H1 (cell line): Measurements from ENCODE around the gene ELP5. TPM values are rescaled to one million over a fixed set of nuclear protein-coding genes. Genes with fewer than 3 reads are reported as not detected.

Experiments used
- CTCF ChIA-PET: fragments of 300-600 bp; sonication (Branson Sonifier 250); formaldehyde crosslinking; loops from one replicate; lab custom pipeline; 2021; ENCODE audit not compliant: partially characterized antibody; lab: Charles Lee
- POLR2A ChIA-PET: fragments of 300-600 bp; sonication (Branson Sonifier 250); formaldehyde crosslinking; loops from one replicate; lab custom pipeline; 2021; ENCODE audit warnings: inconsistent platforms; ENCODE audit not compliant: partially characterized antibody; lab: Charles Lee
- DNase-seq, 2 experiments: peaks; one replicate each; pipeline versions ENCODE4 v3.0.0 to v3.0.0-alpha.2; 2010 to 2022; ENCODE audit warnings: low spot score in 2 of 2, low read depth in 1 of 2, mixed read lengths in 1 of 2
- FAIRE-seq: peaks from 2 replicates; lab custom pipeline; 2011; peaks lifted over from hg19 to GRCh38; lab: Jason Lieb, UNC
- H2AFZ ChIP-seq: 2 replicates; pipeline ENCODE4 v1.8.1; 2012; ENCODE audit warnings: low read length, inconsistent platforms
- H2AK5ac ChIP-seq: 2 replicates; pipeline ENCODE4 v1.6.1; 2013; ENCODE audit warnings: low read depth, low read length
- H2BK120ac ChIP-seq: replicated peaks from 2 replicates; pipeline ENCODE3; 2013; ENCODE audit warnings: low read depth, low read length, inconsistent platforms
- H2BK12ac ChIP-seq: 2 replicates; pipeline ENCODE4 v1.6.1; 2013; ENCODE audit warnings: low read depth, low read length
- H2BK15ac ChIP-seq: 2 replicates; pipeline ENCODE4 v1.6.1; 2013; ENCODE audit warnings: low read length
- H2BK20ac ChIP-seq: 2 replicates; pipeline ENCODE4 v1.6.1; 2013; ENCODE audit warnings: low read length
- H2BK5ac ChIP-seq: 2 replicates; pipeline ENCODE4 v1.6.1; 2013; ENCODE audit warnings: low read depth, low read length
- H3K14ac ChIP-seq: 2 replicates; pipeline ENCODE4 v1.6.1; 2013; ENCODE audit warnings: inconsistent platforms; ENCODE audit not compliant: insufficient read length
- H3K18ac ChIP-seq: 2 replicates; pipeline ENCODE4 v1.6.1; 2013; ENCODE audit warnings: low read length; ENCODE audit errors: extremely low read depth
- H3K23ac ChIP-seq: 2 replicates; pipeline ENCODE4 v1.6.1; 2013; ENCODE audit warnings: inconsistent platforms; ENCODE audit not compliant: insufficient read length
- H3K23me2 ChIP-seq: 2 replicates; pipeline ENCODE4 v1.6.1; 2013; ENCODE audit warnings: low read depth, low read length
- H3K27ac ChIP-seq: 2 replicates; pipeline ENCODE4 v1.6.1; 2011; ENCODE audit warnings: low read depth, low read length, inconsistent platforms
- H3K27me3 ChIP-seq, 4 experiments: replicated peaks in 1 of 4; 1 replicate in 1 of 4; 2 replicates in 3 of 4; pipeline versions ENCODE4 v1.6.1 to v1.8.1; 2011 to 2013; ENCODE audit warnings: low read length in 3 of 4, mild to moderate bottlenecking in 3 of 4, inconsistent platforms in 2 of 4, mixed read lengths in 2 of 4, moderate library complexity in 1 of 4; ENCODE audit not compliant: control insufficient read depth in 3 of 4, insufficient read depth in 3 of 4; ENCODE audit errors: extremely low read depth in 1 of 4
- H3K36me3 ChIP-seq, 4 experiments: 2 replicates each; pipeline versions ENCODE4 v1.6.1 to v1.8.1; 2011 to 2013; ENCODE audit warnings: mild to moderate bottlenecking in 4 of 4, low read length in 3 of 4, moderate library complexity in 2 of 4, control low read depth in 1 of 4, inconsistent platforms in 1 of 4; ENCODE audit not compliant: insufficient read depth in 4 of 4, control insufficient read depth in 2 of 4
- H3K4ac ChIP-seq: replicated peaks from 2 replicates; pipeline ENCODE3; 2013; ENCODE audit warnings: low read length, low read depth, mixed read lengths, inconsistent platforms; ENCODE audit not compliant: insufficient read length
- H3K4me1 ChIP-seq, 4 experiments: replicated peaks in 1 of 4; 1 replicate in 1 of 4; 2 replicates in 3 of 4; pipeline versions ENCODE4 v1.6.1 to v1.8.1; 2011 to 2013; ENCODE audit warnings: low read length in 3 of 4, inconsistent platforms in 2 of 4, mixed read lengths in 1 of 4; ENCODE audit not compliant: insufficient read depth in 4 of 4, control insufficient read depth in 3 of 4
- H3K4me2 ChIP-seq, 2 experiments: 2 replicates each; pipeline versions ENCODE4 v1.6.1 to v1.8.1; 2011 to 2013; ENCODE audit warnings: low read depth in 2 of 2, low read length in 2 of 2, control low read depth in 1 of 2, inconsistent platforms in 1 of 2, mild to moderate bottlenecking in 1 of 2; ENCODE audit not compliant: insufficient read depth in 1 of 2
- H3K4me3 ChIP-seq, 4 experiments: fragments of 200-600, 300-600 bp in 1 of 4; sonication (generic), shearing (Covaris generic), sonication (Bioruptor Twin) in 1 of 4; 2 replicates each; pipeline versions ENCODE4 v1.5.1 to v1.8.1; 2011 to 2016; ENCODE audit warnings: low read length in 4 of 4, low read depth in 3 of 4, control low read depth in 2 of 4, inconsistent platforms in 2 of 4, mild to moderate bottlenecking in 2 of 4, mixed read lengths in 1 of 4, moderate library complexity in 1 of 4; ENCODE audit not compliant: insufficient read depth in 2 of 4; ENCODE audit errors: extremely low read depth in 1 of 4
- H3K56ac ChIP-seq: replicated peaks from 2 replicates; pipeline ENCODE3; 2013; ENCODE audit warnings: low read depth, mild to moderate bottlenecking, mixed read lengths, low read length, inconsistent platforms; ENCODE audit not compliant: insufficient read length
- H3K79me1 ChIP-seq: 2 replicates; pipeline ENCODE4 v1.6.1; 2013; ENCODE audit warnings: low read depth, low read length, control low read depth
- H3K79me2 ChIP-seq, 2 experiments: 2 replicates each; pipeline versions ENCODE4 v1.6.1 to v1.8.1; 2012 to 2013; ENCODE audit warnings: low read length in 2 of 2, mild to moderate bottlenecking in 2 of 2, inconsistent platforms in 1 of 2; ENCODE audit not compliant: insufficient read depth in 2 of 2, control insufficient read depth in 1 of 2
- H3K9ac ChIP-seq, 4 experiments: replicated peaks in 1 of 4; 1 replicate in 1 of 4; 2 replicates in 3 of 4; pipeline versions ENCODE4 v1.6.1 to v1.8.1; 2011 to 2013; ENCODE audit warnings: low read depth in 3 of 4, low read length in 3 of 4, control low read depth in 2 of 4, mild to moderate bottlenecking in 2 of 4, moderate library complexity in 2 of 4, inconsistent platforms in 1 of 4; ENCODE audit errors: extremely low read depth in 1 of 4
- H3K9me3 ChIP-seq, 2 experiments: 2 replicates each; pipeline versions ENCODE4 v1.6.1 to v1.8.1; 2012 to 2013; ENCODE audit warnings: mild to moderate bottlenecking in 2 of 2, moderate library complexity in 2 of 2, control low read depth in 1 of 2, inconsistent platforms in 1 of 2, low read depth in 1 of 2, low read length in 1 of 2, mixed read lengths in 1 of 2; ENCODE audit not compliant: insufficient read depth in 2 of 2
- H4K20me1 ChIP-seq, 2 experiments: replicated peaks in 1 of 2; 2 replicates each; pipeline versions ENCODE3 to v1.8.1; 2011 to 2013; ENCODE audit warnings: inconsistent platforms in 2 of 2, low read length in 2 of 2, mild to moderate bottlenecking in 1 of 2; ENCODE audit not compliant: insufficient read depth in 2 of 2, control insufficient read depth in 1 of 2
- H4K5ac ChIP-seq: 2 replicates; pipeline ENCODE4 v1.6.1; 2013; ENCODE audit warnings: low read length, low read depth, mixed read lengths, inconsistent platforms; ENCODE audit not compliant: insufficient read length
- H4K8ac ChIP-seq: 2 replicates; pipeline ENCODE4 v1.8.0; 2013; ENCODE audit warnings: mild to moderate bottlenecking, moderate library complexity, low read length, inconsistent platforms; ENCODE audit not compliant: insufficient read depth; ENCODE audit errors: extremely low read depth
- H4K91ac ChIP-seq: replicated peaks from 2 replicates; pipeline ENCODE3; 2013; ENCODE audit warnings: low read length, mixed read lengths, inconsistent platforms; ENCODE audit not compliant: insufficient read length
- ATF2 ChIP-seq: IDR thresholded peaks from 2 replicates; pipeline ENCODE4 v1.6.1; 2012; ENCODE audit warnings: low read length, inconsistent platforms
- ATF3 ChIP-seq: IDR thresholded peaks from 2 replicates; pipeline ENCODE4 v1.6.1; 2011; ENCODE audit warnings: low read depth, mild to moderate bottlenecking, low read length; ENCODE audit not compliant: insufficient read depth
- CREB1 ChIP-seq: IDR thresholded peaks from 2 replicates; pipeline ENCODE4 v1.6.1; 2012; ENCODE audit warnings: inconsistent platforms
- CTBP2 ChIP-seq: IDR thresholded peaks from 2 replicates; pipeline ENCODE4 v1.7.0; 2011; ENCODE audit warnings: borderline replicate concordance, mild to moderate bottlenecking, moderate library complexity, mixed read lengths, low read length; ENCODE audit not compliant: insufficient read depth, insufficient read length
- FOSL1 ChIP-seq: IDR thresholded peaks from 2 replicates; pipeline ENCODE4 v1.6.1; 2011; ENCODE audit warnings: mild to moderate bottlenecking, low read depth, low read length, moderate library complexity; ENCODE audit not compliant: insufficient read depth
- NANOG ChIP-seq: IDR thresholded peaks from 2 replicates; pipeline ENCODE4 v1.6.1; 2011; ENCODE audit warnings: low read length, low read depth, mild to moderate bottlenecking, inconsistent platforms; ENCODE audit not compliant: insufficient read depth, poor library complexity, severe bottlenecking
- SP2 ChIP-seq: IDR thresholded peaks from 2 replicates; pipeline ENCODE4 v1.6.1; 2012; ENCODE audit warnings: mild to moderate bottlenecking, low read length, inconsistent platforms
- TCF12 ChIP-seq: IDR thresholded peaks from 2 replicates; pipeline ENCODE4 v1.6.1; 2011; ENCODE audit warnings: low read depth, mild to moderate bottlenecking, low read length
- WGBS, 2 experiments: shearing (Covaris generic) in 1 of 2; methylation state at CpG; one replicate each; pipeline versions ENCODE4 v1.1.6 to v1.1.7; 2013 to 2015; ENCODE audit warnings: low lambda C conversion rate in 2 of 2, mixed read lengths in 2 of 2, inconsistent platforms in 1 of 2, low coverage in 1 of 2, missing lambda C conversion rate in 1 of 2; ENCODE audit not compliant: insufficient replicate concordance in 2 of 2, insufficient coverage in 1 of 2, insufficient read length in 1 of 2; ENCODE audit errors: extremely low coverage in 1 of 2, missing lambda C conversion rate in 1 of 2; 5-methylcytosine and 5-hydroxymethylcytosine counted together
- polyA plus RNA-seq, 7 experiments: library from polyadenylated mRNA; depleted of rRNA in 3 of 7; stranded (reverse) in 5 of 7; unstranded in 2 of 7; fragments of >200 nt in 5 of 7; fragments of 200-250 nt in 2 of 7; gene quantifications; 1 replicate in 5 of 7; 2 replicates in 1 of 7; 4 replicates in 1 of 7; pipeline versions ENCODE4 v1.2.1 to v1.2.3, GENCODE V29; 2011 to 2013; ENCODE audit warnings: missing spikeins in 2 of 7, mixed read lengths in 2 of 7
- total RNA-seq: library from RNA; stranded (reverse); fragmentation: NEBNext Ultra II Directional; extraction: Animal tissue kit (Norgen Biotek cat#: 25700); gene quantifications from 2 replicates; pipeline ENCODE4 v1.2.1, GENCODE V29; 2021

ELP5 gene
- total and polyA plus RNA-seq, 2 of the 8 experiments (the other 6 are each of a cell fraction or from before 2014, with no cell fraction given) = 75.4 to 107 TPM

- Histone ChIP-seq H2BK15ac (no peak overlapping the region), H2BK5ac (0 out of 2 replicates have a peak overlapping the region, but pooled peaks have one; percentile 1), H3K9ac (peak overlapping the region in 1 of 4 experiments; percentile 39; a peak in 3 of 7 replicates), H4K5ac (peak overlapping the region; percentile 75), H3K56ac (no peak overlapping the region), H3K23ac (no peak overlapping the region), H3K27me3 (no peaks in the 10 kb centered on the region), H3K4ac (no peak overlapping the region), H3K23me2 (peaks cover 23% of the 10 kb centered on the region; the same call in 1 of the 2 replicates), H3K36me3 (peaks cover 3 to 7% (median 5%) of the 10 kb centered on the region in 4 experiments; a peak in 4 of 8 replicates), H3K27ac (no peak overlapping the region), H2BK120ac (no peak overlapping the region), H3K4me3 (peak overlapping the region; percentile 40 to 75 (median 51)), H3K9me3 (no peaks in the 10 kb centered on the region), H3K79me2 (peaks cover 0 to 21% of the 10 kb centered on the region in 2 experiments; a peak in 2 of 4 replicates), H2AK5ac (no peak overlapping the region), H3K14ac (no peak overlapping the region), H4K20me1 (peaks cover 7 to 9% of the 10 kb centered on the region in 2 experiments), H3K4me2 (peak overlapping the region; percentile 69 to 79), H2AFZ (no peak overlapping the region), H3K4me1 (peaks cover 6 to 41% (median 22%) of the 10 kb centered on the region in 4 experiments), H4K8ac (no peak overlapping the region), H2BK20ac (no peak overlapping the region), H3K79me1 (no peaks in the 10 kb centered on the region; the same call in 1 of the 2 replicates), H3K18ac (no peak overlapping the region; the same call in none of the 2 replicates), H4K91ac (peak overlapping the region; percentile 71), H2BK12ac (no peak overlapping the region)
- WGBS, 2 experiments = 7% methylated on average over 11 of the region's 32 CpGs; no CpG with 5 or more reads in 1 of the 2 experiments
- ChIA-PET CTCF (no interaction called here), POLR2A (interaction anchor here (1.0 to 10.7 kb wide), 11 partner anchors 10 to 290 kb away, joined by 3 to 386 read pairs (median 7); partner anchors contain the start of genes CLDN7, CTDNEP1, DVL2 and ELP5)
- FAIRE-seq (no peak), DNase-seq (peak in 1 of 2 experiments; percentile 68)
- TF ChIP-seq TCF12 (no peak), ATF2 (no peak), CREB1 (no peak), FOSL1 (no peak), CTBP2 (no peak), SP2 (no peak), ATF3 (no peak), NANOG (no peak)
These were observed 34.7 kb upstream of the ELP5 start for GRCh38 chr17:7217113-7217987.
